ENCODE measurements around the gene MARCO.
"Not testable (repeated sequence)": the region's sequence is repeated elsewhere in the genome, so short reads cannot be mapped to it uniquely, and the experiment has no call there.

The MARCO gene

GRCh38 chr2:119029297-119029696, 87.3 kb downstream of the MARCO start:
- no peak for DNase-seq (ENCODE audit: insufficient read length, low spot score)
- FAIRE-seq: no peak
- TF ChIP-seq, protein P1, sequence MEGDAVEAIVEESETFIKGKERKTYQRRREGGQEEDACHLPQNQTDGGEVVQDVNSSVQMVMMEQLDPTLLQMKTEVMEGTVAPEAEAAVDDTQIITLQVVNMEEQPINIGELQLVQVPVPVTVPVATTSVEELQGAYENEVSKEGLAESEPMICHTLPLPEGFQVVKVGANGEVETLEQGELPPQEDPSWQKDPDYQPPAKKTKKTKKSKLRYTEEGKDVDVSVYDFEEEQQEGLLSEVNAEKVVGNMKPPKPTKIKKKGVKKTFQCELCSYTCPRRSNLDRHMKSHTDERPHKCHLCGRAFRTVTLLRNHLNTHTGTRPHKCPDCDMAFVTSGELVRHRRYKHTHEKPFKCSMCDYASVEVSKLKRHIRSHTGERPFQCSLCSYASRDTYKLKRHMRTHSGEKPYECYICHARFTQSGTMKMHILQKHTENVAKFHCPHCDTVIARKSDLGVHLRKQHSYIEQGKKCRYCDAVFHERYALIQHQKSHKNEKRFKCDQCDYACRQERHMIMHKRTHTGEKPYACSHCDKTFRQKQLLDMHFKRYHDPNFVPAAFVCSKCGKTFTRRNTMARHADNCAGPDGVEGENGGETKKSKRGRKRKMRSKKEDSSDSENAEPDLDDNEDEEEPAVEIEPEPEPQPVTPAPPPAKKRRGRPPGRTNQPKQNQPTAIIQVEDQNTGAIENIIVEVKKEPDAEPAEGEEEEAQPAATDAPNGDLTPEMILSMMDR (IDR thresholded peaks at IDR 0.05; ENCODE audit: insufficient read depth, missing control alignments): no peak

DNA sequence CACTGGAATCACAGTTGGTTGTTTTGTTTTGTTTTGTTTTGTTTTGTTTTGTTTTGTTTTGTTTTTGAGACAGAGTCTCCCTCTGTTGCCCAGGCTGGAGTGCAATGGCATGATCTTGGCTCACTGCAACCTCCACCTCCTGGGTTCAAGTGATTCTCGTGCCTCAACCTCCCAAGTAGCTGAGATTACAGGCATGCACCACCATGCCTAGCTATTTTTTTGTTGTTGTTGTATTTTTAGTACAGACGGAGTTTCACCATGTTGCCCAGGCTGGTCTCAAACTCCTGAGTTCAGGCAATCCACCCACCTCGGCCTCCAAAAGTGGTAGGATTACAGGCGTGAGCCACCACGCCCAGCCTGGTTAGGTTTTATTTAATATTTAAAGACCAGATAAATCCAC, 95.9 kb downstream of the MARCO start:
- FAIRE-seq; DNase-seq (ENCODE audit: insufficient read length, low spot score): not testable (repeated sequence)

DNA sequence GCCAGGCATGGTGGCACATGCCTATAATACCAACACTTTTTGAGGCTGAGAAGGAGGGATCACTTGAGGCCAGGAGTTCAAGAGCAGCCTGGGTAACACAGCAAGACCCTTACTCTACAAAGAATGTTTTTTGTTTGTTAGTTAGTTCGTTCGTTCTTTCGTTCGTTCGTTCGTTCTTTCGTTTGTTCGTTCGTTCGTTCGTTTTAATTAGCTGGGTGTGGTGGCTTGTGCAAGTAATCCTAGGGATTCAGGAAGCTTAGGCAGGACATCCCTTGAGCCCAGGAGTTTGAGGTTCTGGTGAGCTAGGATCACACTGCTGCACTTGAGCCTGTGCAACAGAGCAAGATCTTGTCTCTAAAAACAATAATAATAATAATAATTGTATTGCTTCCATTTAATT, 98.7 kb downstream of the MARCO start:
- TF ChIP-seq, protein P1 (IDR thresholded peaks at IDR 0.05; ENCODE audit: insufficient read depth, missing control alignments): no peak
- DNase-seq (ENCODE audit: insufficient read length, low spot score): no peak
- FAIRE-seq: no peak
